GM18867 (cell line): ENCODE results near the gene FOXN1.
"Not testable (repeated sequence)": the region's sequence is repeated elsewhere in the genome, so short reads cannot be mapped to it uniquely, and the experiment has no call there.

Experiments
- ATAC-seq: cut with Tn5 transposase; IDR thresholded peaks from one replicate; pipeline ENCODE4 v1.9.1; 2021; ENCODE audit warnings: mild to moderate bottlenecking, moderate library complexity; ENCODE audit not compliant: unreplicated experiment

FOXN1 gene

GRCh38 chr17:28505986-28506665, at the start of gene FOXN1:
Gene FOXN1, plus strand, starts transcription at chr17:28506348. Its CDS starts 17,622 bp downstream, at chr17:28523970.
- no peak for ATAC-seq

DNA sequence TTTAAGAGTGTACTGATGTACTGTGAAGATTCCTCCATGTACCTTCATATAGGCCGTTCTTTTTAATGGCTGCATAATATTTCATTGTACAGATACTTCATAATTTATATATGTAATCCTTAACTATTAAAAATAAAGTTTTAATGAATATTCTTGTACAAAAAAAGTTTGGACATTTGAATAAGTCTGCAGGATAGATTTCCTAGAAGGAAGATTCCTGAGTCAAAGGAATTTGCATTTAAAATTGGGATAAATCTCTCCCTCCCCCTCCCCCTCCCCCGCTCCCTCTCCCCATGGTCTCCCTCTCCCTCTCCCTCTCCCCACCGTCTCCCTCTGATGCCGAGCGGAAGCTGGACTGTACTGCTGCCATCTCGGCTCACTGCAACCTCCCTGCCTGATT, 48.3 kb upstream of the FOXN1 start:
- no peak for ATAC-seq

GRCh38 chr17:28458881-28459280, 47.3 kb upstream of the FOXN1 start:
- not testable (repeated sequence) for ATAC-seq

- no peak for ATAC-seq
These were observed 45.2 kb upstream of the FOXN1 start for GRCh38 chr17:28460901-28461300.

DNA sequence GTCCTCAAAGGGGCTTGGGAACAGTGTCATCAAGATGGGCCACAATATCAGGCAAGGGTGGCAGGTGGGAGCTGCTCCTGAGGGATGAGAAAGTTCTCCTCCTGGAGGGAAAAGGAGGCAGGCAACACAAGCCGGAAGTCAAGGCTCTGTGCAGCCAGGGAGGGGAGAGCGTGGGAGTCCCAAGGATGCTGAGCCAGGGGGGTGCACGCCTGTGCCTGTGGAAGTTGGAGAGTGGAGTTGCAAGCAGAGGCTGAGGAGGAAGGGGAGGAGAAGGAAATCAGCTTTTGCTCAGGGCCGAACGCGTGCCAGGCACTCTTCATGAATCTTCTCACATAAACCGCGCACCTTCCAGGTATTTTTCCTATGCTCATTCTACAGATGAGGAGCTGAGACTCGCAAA, 40.1 kb upstream of the FOXN1 start:
- no peak for ATAC-seq

- ATAC-seq: no peak
These were observed 39.6 kb upstream of the FOXN1 start for GRCh38 chr17:28466521-28467048.

- ATAC-seq: no peak
These were observed 38.6 kb upstream of the FOXN1 start for GRCh38 chr17:28467456-28468025.

DNA sequence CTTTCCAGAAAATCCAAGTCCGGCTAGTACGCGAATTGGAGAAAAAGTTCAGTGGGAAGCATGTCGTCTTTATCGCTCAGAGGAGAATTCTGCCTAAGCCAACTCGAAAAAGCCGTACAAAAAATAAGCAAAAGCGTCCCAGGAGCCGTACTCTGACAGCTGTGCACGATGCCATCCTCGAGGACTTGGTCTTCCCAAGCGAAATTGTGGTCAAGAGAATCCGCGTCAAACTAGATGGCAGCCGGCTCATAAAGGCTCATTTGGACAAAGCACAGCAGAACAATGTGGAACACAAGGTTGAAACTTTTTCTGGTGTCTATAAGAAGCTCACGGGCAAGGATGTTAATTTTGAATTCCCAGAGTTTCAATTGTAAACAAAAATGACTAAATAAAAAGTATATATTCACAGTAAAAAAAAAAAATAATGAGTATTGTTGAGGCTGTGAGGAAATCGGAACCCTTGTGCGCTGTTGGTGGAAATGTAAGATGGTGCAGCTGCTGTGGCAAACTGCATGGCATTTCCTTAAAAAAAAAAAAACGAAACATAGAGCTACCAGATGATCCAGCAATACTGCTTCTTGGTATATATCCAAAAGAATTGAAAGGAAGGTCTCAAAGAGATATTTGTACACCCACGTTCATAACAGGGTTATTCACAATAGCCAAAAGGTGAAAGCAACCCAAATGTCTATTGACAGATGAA, 38.0 kb upstream of the FOXN1 start:
- not testable (repeated sequence) for ATAC-seq

DNA sequence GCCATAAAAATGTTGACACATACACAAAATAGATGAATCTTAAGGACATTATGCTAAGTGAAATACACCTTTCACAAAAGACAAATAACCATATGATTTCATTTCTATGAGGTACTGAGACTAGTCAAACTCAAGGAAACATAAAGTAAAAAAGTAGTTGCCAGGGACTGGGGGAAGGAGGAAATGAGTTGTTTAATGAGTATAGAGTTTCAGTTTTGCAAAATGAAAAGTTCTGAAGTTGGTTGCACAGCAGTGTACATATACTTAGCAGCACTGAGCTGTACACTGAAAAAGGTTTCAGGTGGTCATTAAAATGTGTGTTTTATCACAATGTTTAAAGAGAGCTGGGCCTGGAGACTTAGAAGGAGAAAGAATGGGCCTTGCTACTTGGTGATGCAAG, 37.4 kb upstream of the FOXN1 start:
- peak; percentile 76 for ATAC-seq

DNA sequence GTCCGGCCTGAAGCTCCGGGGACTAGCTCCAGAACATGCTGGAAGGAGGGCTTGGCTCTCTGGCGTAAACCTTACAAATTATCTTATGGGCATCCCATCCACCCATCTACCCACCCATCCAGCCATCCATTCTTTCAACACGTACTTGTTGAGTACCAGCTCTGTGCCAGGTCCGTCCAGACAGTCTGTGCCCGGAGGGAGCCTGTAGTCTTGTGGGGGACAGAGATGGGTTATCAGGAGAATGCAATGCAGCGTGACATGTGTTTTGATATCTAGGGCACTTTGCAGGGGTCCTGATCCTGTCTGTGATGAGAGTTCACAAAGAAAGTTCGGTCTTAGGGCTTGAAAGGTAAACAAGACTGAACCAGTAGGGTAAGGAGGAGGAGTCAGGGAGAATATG, 36.8 kb upstream of the FOXN1 start:
- no peak for ATAC-seq

- no peak for ATAC-seq
These were observed 35.8 kb upstream of the FOXN1 start for GRCh38 chr17:28470266-28470913.

- ATAC-seq: no peak
These were observed 35.2 kb upstream of the FOXN1 start for GRCh38 chr17:28470914-28471366.

DNA sequence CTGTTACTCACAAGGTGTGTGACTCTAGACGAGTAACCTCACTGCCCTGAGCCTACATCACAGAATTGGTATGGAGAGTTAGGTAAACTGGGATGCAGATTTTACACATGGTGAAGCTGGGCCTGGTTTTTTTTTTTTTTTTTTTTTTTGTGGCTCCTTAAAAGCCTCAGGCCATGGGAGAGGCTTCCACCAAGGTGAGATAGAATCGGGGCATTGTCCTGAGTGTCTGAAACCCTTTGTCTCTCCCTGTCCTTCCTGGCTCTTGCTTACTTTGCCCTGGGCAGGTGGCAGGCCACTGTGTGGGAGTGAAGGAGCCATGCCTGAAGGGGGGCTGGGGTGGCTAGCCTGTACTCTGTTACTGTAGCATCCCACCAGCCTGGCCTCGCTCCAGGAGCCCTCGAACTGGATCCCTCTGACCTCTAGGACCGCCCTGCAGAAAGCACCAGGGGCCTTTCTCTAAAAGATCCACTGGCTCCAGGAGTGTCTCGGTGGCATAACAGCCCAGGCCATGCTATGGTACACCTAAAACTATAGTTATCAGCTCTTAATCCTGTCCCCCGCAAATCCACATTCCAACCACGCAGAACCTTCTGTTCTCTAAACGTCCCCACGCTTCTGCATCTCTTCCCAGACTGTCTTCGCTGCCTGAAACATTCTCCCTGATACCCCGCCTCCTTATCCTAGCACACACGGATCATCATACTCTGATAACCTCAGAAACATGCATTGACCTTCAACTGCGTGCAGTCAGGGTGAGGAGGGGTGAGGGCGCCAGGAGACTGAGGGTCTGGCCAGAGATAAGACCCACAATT, 34.4 kb upstream of the FOXN1 start:
- ATAC-seq: no peak

DNA sequence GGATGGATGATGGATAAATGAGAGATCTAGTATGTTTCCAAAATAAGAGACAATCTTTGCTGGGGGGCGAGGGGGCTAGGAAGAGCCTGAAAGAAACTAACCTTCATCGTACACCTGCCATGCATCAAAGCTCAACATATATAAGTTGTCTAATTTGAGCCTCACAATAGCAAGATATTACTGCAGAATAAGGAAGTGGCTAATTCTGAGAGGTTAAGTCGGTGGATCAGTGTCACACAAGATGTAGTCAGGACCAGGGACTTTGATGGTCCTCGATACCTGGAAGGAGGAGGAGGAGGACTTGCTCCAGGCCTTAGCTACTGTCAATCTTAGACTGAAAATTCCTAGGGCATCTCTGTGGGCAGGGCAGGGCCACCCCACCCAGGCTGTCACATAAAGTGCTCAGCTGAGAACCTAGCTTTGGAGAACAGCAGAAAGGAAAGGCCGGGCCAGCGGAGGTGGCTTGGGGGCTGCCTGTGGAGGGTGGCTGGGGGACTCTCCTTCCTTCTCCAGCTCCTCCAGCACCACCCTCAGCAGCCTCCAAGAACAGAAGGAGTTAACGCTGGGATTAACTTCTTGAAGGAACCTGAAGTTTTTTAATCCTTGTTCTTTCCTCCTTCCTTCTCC, 33.2 kb upstream of the FOXN1 start:
- ATAC-seq: no peak

DNA sequence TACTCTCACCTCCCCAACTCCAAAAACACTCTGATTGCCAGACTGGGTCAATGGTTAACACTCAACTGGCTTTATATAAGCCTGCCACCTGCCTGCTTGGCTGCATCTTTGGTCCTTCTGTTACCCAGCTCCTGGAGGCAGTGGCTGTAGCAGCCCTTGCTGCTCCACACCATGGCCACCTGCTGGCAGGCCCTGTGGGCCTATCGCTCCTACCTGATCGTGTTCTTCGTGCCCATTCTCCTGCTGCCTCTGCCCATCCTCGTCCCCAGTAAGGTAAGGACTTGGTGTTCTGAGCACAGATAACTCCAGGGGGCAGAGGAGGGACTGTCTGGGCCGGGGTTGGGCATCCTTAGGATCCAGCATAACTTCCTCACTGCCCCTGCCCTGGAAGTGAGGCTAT, 32.6 kb upstream of the FOXN1 start, which contains the start of gene SLC13A2:
Gene SLC13A2, plus strand, starts transcription at position 103 of the 400 bp plus-strand sequence. Its CDS starts 69 bp downstream, at position 172.
- no peak for ATAC-seq

- ATAC-seq: no peak
These were observed 32.0 kb upstream of the FOXN1 start for GRCh38 chr17:28474111-28474531.

DNA sequence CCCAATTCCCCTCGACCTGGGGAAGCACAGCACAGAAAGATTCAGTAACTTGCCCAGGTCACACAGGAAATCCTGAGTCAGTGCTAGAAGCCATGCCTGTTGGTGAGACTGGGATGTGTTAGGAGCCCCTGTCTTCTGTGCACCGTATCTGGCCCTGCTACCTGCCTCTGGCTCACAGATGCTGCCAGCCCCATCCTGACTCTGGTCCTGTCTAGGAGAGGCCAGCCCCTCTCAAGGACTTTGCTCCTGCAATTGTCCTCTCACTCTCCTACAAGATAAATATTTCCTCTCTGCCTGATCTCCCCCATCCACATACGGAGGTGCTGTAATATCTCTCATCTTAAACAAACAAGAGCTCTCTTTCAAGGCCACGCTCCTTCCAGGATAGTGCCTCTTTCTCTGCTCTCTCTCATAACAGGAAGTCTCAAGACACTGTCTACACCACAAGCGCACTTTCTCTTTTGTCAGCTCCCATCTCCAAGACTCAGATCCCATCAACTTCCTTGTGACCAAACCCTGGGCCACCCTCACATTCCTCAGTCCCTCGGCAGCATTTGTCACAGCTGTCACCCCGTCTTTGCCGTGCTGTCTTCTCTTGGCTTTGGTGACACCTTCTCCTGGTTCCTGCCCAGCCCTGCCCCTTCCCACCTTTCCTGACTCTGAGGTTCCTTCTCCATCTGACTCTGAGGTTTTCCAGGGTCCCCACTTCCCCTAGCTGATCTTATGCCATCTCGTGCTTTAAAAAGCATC, 30.8 kb upstream of the FOXN1 start:
- no peak for ATAC-seq

GRCh38 chr17:28476076-28476865, 29.9 kb upstream of the FOXN1 start:
- ATAC-seq: no peak
